Measurements from ENCODE around the gene ATP1B4. TPM values are rescaled to one million over a fixed set of nuclear protein-coding genes. Genes with fewer than 3 reads are reported as not detected.

The ATP1B4 gene
- total RNA-seq, 1 experiment from 2014 or later, result not detected

DNA sequence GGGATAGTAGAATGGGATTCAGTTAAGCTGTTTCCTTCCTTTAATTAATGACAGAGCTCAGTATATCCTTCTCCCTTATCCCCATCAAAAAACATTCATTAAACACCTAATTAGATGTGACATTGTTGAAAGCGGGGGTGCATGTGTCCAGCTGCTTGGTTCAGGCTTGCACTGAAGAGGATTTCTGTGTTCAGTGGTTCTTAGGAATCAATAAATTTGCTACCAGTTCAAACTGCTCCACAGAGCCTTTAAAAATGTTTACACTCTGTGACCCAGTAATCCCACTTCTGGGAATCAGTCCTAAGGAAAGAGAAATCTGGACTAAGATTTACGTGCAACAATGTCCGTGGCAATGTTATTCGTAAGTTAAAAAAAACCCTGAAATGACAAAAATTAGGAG is 43.5 kb upstream of the ATP1B4 start:
- Mint-ChIP-seq H3K4me3 (no peak overlapping the region), H3K36me3 (ENCODE audit: insufficient read depth in 1 of 3, low read depth in 3 of 3) (no peaks in the 10 kb centered on the region; a peak in 1 of 7 replicates), H3K4me1 (peaks cover 0 to 6% of the 10 kb centered on the region in 2 experiments; a peak in 3 of 4 replicates), H3K9me3 (peaks cover 41 to 47% of the 10 kb centered on the region in 2 experiments), H3K27ac (no peak overlapping the region), H3K27me3 (ENCODE audit: low read depth) (peaks cover 35% of the 10 kb centered on the region)
- Histone ChIP-seq H3K14ac (ENCODE audit: insufficient read depth, low read length) (no peak overlapping the region), H4K5ac (ENCODE audit: insufficient read length, low read depth, low read length) (no peak overlapping the region), H4K91ac (ENCODE audit: insufficient read length, low read depth, low read length) (no peak overlapping the region), H2BK20ac (ENCODE audit: low read depth, low read length, poor library complexity, severe bottlenecking) (no peak overlapping the region), H3K27me3 (ENCODE audit: insufficient read depth, low read length) (no peaks in the 10 kb centered on the region; the same call in 1 of the 2 replicates), H3K4me1 (ENCODE audit: insufficient read depth, low read length) (no peaks in the 10 kb centered on the region), H3K9ac (ENCODE audit: extremely low read depth, insufficient read length, low read length) (no peak overlapping the region), H3K4me2 (ENCODE audit: insufficient read depth, insufficient read length, low read length) (no peak overlapping the region), H2BK5ac (ENCODE audit: insufficient read length, low read length) (no peak overlapping the region), H2BK120ac (ENCODE audit: low read depth, low read length, poor library complexity, severe bottlenecking) (no peak overlapping the region), H4K20me1 (ENCODE audit: control insufficient read depth, insufficient read depth, insufficient read length) (no peaks in the 10 kb centered on the region), H3K79me2 (ENCODE audit: insufficient read depth, low read length) (no peaks in the 10 kb centered on the region), H3K4ac (ENCODE audit: low read depth, low read length) (no peak overlapping the region), H3K18ac (ENCODE audit: insufficient read length, low read depth, low read length) (no peak overlapping the region), H2AK5ac (ENCODE audit: insufficient read length, low read length) (no peak overlapping the region), H2BK15ac (ENCODE audit: low read depth, low read length) (no peak overlapping the region), H3K9me3 (ENCODE audit: control insufficient read depth, low read depth, low read length) (peaks cover 24% of the 10 kb centered on the region), H3K27ac (ENCODE audit: insufficient read length, low read depth, low read length) (no peak overlapping the region), H4K8ac (replicated peaks; ENCODE audit: insufficient read length, low read depth, low read length) (no peak overlapping the region), H3T11ph (ENCODE audit: low read length) (no peak overlapping the region), H3K79me1 (ENCODE audit: insufficient read depth, low read depth, low read length, poor library complexity, severe bottlenecking) (no peaks in the 10 kb centered on the region), H3K23me2 (ENCODE audit: insufficient read length, low read depth, low read length, poor library complexity, severe bottlenecking) (no peaks in the 10 kb centered on the region), H2BK12ac (ENCODE audit: insufficient read length, low read depth, low read length) (no peak overlapping the region), H2AFZ (ENCODE audit: low read length) (no peak overlapping the region), H3K23ac (ENCODE audit: insufficient read length, low read depth, low read length) (no peak overlapping the region), H3K56ac (ENCODE audit: insufficient read length, low read depth, low read length) (no peak overlapping the region)
- no CpG with 5 or more reads among the region's 4 CpGs for whole genome bisulfite sequencing (ENCODE audit: extremely low coverage, insufficient read length, low lambda C conversion rate)
- DNase-seq, result no peak
- no peak for TF ChIP-seq CTCF (conservative IDR thresholded peaks at IDR 0.05)

Data from H9 (cell line).